RWPE1 (cell line): Measurements from ENCODE around the gene CAMK2G.

ENCODE experiments used
- CTCF ChIA-PET: fragments of 350-600 bp; sonication (Branson Sonifier 250); formaldehyde crosslinking; extraction: SDS; loops from one replicate; lab custom pipeline; 2021; lab: Yijun Ruan, JAX
- POLR2A ChIA-PET: fragments of 400-600 bp; formaldehyde crosslinking; extraction: SDS; loops from one replicate; lab custom pipeline; 2020; ENCODE audit warnings: antibody characterized with exemption; ENCODE audit not compliant: low non-redundant PET; lab: Yijun Ruan, JAX
- DNase-seq: peaks from one replicate; pipeline ENCODE4 v3.0.0; 2012; ENCODE audit warnings: low spot score
- H3K27ac ChIP-seq: fragments of 450-650 bp; 2 replicates; pipeline ENCODE4 v1.5.1; 2017
- TF ChIP-seq, protein P1 (sequence below): fragments of 450-650 bp; conservative IDR thresholded peaks from 2 replicates; pipeline ENCODE4 v1.5.1; 2017; ENCODE audit warnings: low read depth, mild to moderate bottlenecking

CAMK2G gene

DNA sequence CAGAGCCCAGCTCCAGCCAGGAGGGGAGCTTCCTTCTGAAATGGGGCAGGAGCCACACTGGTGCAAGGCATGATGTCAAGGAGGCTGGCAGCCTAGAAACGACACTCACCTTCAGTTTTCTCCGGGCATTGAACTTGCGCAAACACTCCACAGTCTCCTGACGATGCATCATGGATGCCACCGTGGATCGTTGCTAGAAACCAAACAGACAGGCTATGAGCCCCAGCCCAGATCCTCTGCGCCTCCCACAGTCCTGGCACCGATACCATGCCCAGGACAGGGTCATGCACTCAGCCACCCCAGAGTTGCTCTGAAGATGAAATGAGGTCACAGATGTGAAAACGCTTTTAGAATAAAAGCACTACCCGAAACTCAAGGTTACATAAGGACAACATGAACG is 32.0 kb downstream of the CAMK2G start:
- TF ChIP-seq, protein P1, sequence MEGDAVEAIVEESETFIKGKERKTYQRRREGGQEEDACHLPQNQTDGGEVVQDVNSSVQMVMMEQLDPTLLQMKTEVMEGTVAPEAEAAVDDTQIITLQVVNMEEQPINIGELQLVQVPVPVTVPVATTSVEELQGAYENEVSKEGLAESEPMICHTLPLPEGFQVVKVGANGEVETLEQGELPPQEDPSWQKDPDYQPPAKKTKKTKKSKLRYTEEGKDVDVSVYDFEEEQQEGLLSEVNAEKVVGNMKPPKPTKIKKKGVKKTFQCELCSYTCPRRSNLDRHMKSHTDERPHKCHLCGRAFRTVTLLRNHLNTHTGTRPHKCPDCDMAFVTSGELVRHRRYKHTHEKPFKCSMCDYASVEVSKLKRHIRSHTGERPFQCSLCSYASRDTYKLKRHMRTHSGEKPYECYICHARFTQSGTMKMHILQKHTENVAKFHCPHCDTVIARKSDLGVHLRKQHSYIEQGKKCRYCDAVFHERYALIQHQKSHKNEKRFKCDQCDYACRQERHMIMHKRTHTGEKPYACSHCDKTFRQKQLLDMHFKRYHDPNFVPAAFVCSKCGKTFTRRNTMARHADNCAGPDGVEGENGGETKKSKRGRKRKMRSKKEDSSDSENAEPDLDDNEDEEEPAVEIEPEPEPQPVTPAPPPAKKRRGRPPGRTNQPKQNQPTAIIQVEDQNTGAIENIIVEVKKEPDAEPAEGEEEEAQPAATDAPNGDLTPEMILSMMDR: no peak
- CTCF ChIA-PET: interaction anchor here (0.6 to 0.7 kb wide), 3 partner anchors 77 to 381 kb away, joined by 3 to 4 read pairs (median 3); no protein-coding TSS in a partner anchor
- DNase-seq: no peak
- POLR2A ChIA-PET: interaction anchor here (0.5 kb wide), 1 partner anchor 247 kb away, joined by 4 read pairs; no protein-coding TSS in a partner anchor
- peak overlapping the region; percentile 39 for H3K27ac ChIP-seq

DNA sequence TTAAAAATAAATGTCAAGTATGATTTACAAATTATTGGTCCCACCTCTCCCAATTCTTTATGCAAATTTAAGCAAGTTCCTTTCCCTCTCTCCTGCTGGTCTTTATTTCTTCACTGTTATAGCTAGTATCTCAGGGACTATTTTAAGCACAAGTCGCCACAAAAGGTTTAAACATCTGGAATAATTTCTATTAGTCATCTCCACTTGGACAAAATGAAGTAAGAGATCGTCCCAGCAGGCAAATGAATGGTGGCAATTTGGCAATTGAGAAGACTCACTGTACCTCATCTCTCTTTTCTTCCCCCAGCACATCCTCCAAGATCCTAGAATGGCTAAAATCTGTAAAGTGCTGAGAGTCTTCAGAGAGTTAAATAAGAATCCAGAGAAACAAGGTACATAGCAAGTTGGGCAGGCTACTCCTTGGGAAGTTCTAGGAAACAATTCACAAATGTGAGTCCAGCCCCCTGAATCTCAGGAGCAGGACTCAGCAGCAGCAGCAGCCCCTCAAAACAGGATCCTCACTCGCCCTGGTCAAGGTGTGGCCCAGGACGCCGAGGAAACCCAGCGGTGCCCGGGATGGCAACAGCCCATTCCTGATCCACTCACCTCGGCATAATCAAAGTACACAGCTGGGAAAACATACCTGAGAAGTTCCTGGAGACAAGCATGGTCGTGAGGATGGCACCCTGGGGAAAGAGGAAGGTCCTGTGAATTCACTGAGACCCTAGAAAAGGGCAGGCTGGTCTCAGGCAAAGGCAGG is 32.6 kb downstream of the CAMK2G start:
- ChIA-PET CTCF (no interaction called here), POLR2A (no interaction called here)
- peak overlapping the region; percentile 39 for H3K27ac ChIP-seq
- TF ChIP-seq, protein P1: no peak
- no peak for DNase-seq

DNA sequence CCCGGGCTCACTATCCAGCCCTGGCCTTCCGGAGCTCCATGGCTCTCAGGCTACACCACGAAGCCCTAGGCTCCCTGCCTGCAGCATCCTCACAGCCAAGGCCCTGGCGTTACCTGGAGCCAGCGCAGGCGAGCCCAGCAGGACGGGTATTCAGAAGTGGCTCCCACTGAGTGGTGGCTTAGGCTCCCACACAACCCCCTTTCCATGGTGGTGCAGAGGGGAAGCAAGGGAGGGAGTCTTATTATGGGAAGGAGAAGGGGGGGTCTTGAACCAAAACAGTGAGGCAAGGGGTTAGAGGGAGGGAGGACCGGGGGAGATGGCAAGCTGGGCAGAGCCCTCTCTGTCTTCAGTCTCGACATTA is 33.3 kb downstream of the CAMK2G start:
- ChIA-PET CTCF (no interaction called here), POLR2A (no interaction called here)
- DNase-seq: no peak
- H3K27ac ChIP-seq: peak overlapping the region; percentile 41; the same call in 1 of the 2 replicates
- TF ChIP-seq, protein P1: no peak

DNA sequence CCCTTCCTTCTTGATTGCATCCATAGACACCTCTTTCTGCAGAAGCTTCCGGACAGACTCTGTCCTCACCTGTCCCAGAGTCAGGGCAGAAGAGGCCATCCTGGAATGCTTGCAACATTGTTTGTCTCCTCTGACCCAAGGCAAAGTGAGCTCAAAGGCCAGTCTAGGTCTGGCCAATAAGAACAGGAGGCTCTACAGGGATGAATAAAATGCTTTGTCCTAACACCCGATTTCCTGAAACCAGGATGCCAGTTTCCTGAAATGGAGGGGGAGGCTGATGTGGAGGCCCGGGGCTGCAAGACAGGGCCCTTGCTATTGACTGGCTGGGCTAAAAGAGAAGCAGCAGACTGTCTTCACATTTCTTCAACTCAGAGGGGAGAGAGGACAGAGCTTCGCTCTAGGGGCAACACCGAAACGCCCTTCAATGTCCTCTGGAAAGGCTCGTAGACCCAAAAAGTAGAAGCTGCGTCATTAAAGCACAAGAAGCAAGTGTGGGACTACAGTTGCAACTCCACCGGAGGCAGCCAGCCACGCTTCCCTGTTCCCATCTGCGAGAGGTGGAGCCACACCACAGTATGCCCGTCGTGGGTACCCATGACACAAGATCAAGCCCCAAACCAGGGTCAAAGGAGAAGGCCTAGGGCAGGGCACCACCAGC is 33.8 kb downstream of the CAMK2G start:
- TF ChIP-seq, protein P1: no peak
- ChIA-PET CTCF (interaction anchor here (0.6 kb wide), 2 partner anchors 79 to 184 kb away, joined by 3 to 5 read pairs; no protein-coding TSS in a partner anchor), POLR2A (no interaction called here)
- no peak for DNase-seq
- H3K27ac ChIP-seq: peak overlapping the region; percentile 41

DNA sequence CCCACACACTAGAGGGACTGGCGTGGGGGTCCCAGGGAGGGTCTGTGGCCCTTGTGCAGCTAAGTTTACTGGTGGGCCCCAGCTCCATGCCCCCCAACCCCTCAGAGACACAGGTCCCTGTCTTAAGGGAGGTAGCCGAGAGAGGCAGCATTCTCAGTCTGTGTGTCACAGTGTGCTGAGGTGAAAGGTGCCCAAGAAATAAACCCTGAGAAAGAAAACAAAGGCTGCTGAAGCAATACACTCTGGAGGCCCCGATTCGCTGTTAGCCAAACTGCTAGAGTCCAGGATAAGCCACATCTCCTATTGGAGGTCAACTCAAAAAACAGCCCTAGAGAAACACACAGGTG is 34.3 kb downstream of the CAMK2G start:
- DNase-seq: no peak
- TF ChIP-seq, protein P1: no peak
- peak overlapping the region; percentile 41 for H3K27ac ChIP-seq
- POLR2A ChIA-PET: no interaction called here
- CTCF ChIA-PET: interaction anchor here (0.6 kb wide), 2 partner anchors 80 to 184 kb away, joined by 3 to 5 read pairs; no protein-coding TSS in a partner anchor

DNA sequence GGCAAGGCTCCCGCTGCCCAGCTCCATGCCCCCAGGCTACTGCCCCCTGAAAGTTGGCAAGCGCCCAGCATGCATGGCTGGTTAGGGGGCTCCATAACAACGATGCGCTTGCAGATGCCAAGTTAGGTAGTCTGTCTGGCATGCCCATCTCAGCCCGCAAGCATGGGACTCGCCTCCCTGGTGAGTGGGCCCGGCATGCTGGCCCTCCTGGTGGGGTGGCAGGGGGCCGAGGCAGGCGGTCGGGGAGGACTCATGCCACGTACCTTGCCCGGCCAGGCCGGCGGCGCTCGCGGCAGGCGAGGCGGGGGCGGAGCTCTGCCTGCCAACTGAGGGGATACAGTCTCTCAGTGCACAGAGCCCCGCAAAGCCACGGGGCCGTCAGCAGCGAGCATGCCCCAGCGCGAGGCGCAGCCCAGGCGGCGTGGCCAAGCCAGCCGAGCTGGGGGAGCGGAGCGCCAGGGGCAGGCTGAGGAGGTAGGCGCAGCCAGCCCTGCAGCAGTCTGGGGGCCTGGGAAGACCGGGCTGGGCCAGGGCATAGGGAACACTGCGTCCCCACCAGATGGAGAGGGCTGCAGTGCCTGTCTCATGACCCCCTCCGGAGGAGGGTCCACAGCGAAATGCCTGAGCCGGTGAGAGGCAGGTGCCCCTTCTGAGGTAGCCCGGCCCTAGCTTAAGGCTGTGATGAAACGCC is 34.9 kb downstream of the CAMK2G start:
- CTCF ChIA-PET: interaction anchor here (0.5 to 1.1 kb wide), 3 partner anchors 40 to 259 kb away, joined by 3 to 5 read pairs (median 5); no protein-coding TSS in a partner anchor
- POLR2A ChIA-PET: interaction anchor here (1.0 kb wide), 1 partner anchor 34 kb away, joined by 4 read pairs; no protein-coding TSS in a partner anchor
- H3K27ac ChIP-seq: peak overlapping the region; percentile 41
- no peak for DNase-seq
- TF ChIP-seq, protein P1: no peak
